ENCODE data around the gene SDK1.

SDK1 gene

DNA sequence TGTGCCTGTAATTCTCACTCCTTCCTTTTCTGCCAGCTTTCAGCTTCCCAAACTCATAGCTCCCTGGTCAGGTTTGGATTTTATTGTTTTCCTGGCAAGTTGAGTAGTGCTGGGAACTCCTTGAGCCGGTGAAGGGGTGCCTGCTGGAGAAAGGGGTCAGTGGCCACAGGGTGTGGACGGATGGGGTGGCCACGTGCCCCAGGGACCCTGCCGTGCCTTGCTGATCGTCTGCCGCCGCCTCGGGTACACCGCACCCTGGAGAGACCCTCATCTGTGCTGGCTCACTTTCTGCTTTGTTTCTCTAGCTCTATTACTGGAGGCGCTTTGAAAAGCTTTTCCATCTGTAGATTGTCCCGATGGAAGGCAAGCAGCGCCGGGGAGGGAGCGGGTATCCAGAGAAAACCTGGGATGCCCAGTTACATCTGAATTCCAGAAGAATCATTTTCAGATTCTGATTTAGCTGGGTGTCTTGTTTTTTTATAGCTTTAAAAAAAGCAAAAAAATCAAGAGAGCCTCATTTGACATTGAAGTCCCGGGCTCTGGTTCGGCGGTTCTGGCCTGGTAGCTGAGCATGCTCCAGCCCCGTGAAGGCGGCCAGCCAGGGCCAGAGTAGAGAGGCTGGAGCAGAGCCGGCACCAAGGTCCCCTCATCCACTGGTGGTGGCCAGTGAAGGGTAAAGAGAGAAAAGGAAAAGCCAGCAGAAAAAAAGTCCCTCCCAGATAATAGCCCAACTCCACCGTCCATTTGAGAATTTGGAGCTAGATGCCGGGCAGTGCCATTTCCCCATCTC lies 870.1 kb downstream of the SDK1 start:
- no peak for DNase-seq

DNA sequence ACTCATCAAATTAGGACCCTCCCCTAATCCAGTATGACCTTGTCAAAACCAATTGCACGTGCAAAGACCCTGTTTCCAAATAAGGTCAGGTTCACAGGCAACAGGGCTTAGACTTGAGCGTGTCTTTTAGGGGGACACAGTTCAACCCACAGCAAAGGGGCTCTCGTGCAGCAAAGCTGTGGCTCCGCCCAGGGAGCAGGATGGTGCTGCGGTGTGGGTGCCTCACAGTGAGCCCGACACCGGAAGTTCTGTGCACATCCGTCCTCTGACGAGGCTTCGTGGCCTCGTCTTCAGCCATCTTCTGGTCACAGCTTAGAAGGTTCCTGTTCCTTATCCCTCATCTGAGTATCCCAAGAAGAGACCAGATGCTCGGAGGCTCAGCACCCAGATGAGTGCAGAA lies 871.8 kb downstream of the SDK1 start:
- DNase-seq, result no peak

DNA sequence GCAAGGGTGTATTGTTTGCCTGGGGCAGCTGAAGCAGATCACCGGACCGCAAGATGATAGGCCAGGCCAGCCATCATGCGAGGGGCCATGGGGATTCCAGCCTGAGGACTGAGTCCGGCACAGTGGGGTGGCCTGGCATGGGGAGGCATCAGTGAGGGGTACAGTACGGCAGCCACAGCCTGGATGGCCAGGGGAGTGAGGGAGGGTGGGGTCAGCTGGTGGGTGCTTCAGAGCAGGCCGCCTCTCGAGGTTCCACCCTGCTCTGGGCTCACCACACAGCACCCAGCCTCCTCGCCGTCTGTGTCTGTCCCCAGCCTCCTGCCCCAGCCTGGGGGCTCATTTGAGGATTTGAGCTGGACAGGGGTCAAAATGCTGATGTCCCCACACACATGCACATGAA lies 872.6 kb downstream of the SDK1 start:
- DNase-seq, result no peak

GRCh38 chr7:4174016-4174415 lies 873.0 kb downstream of the SDK1 start:
- DNase-seq, result no peak

- no peak for DNase-seq
These were observed 873.4 kb downstream of the SDK1 start for GRCh38 chr7:4174451-4174850.

GRCh38 chr7:4174884-4175283 lies 873.8 kb downstream of the SDK1 start:
- no peak for DNase-seq

- DNase-seq, result no peak
These were observed 874.4 kb downstream of the SDK1 start for GRCh38 chr7:4175346-4175973.

- no peak for DNase-seq
These were observed 875.9 kb downstream of the SDK1 start for GRCh38 chr7:4177001-4177400.

DNA sequence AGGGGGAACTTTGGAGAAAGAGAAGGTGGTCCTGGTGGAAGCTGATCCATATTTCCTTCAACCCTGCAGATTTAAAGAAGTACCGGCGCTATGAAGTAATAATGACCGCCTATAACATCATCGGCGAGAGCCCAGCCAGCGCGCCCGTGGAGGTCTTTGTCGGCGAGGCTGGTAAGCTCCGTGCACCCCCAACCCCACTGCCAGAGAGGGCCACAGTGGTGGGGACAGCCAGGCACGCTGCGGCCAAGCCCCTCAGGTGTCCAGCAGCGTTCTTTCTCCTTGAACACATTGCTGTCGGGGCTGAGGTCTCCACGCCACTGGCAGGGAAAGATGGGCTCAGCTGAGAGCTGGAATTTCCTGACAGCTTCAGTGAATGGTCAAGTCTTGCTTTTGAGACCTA lies 877.4 kb downstream of the SDK1 start:
- DNase-seq, result no peak

- no peak for DNase-seq
These were observed 878.0 kb downstream of the SDK1 start for GRCh38 chr7:4178916-4179687.

DNA sequence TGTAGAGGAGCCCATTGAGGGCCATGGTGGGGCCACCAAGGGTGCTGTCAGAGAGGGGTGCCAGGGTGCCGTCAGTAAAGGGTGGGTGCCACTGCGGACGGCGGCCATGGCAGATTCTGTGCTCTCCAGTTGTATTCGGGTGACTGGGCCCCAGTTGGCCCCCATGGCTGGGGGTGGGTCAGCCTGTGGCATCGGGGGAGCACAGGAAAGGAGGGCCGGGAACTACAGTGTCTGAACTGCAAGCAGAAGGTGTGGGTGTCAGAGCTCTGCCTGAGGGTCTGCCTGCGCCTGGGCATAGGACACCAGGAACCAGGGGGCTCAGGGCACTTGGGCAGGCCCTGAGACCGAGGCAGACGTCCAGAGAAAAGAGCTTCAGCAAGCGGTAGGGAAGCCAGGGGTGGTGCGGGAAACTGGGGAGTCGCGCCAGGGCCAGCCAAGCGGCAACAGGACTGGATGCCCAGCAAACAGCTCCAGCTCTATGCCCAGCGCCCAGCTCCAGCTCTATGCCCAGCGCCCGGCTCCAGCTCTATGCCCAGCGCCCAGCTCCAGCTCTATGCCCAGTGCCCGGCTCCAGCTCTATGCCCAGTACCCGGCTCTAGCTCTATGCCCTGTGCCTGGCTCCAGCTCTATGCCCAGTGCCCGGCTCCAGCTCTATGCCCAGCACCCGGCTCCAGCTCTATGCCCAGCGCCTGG lies 878.8 kb downstream of the SDK1 start:
- no peak for DNase-seq

- no peak for DNase-seq
These were observed 880.4 kb downstream of the SDK1 start for GRCh38 chr7:4181446-4181845.

GRCh38 chr7:4182605-4183300 lies 881.7 kb downstream of the SDK1 start:
- no peak for DNase-seq

- DNase-seq, result no peak
These were observed 883.6 kb downstream of the SDK1 start for GRCh38 chr7:4184653-4185052.

DNA sequence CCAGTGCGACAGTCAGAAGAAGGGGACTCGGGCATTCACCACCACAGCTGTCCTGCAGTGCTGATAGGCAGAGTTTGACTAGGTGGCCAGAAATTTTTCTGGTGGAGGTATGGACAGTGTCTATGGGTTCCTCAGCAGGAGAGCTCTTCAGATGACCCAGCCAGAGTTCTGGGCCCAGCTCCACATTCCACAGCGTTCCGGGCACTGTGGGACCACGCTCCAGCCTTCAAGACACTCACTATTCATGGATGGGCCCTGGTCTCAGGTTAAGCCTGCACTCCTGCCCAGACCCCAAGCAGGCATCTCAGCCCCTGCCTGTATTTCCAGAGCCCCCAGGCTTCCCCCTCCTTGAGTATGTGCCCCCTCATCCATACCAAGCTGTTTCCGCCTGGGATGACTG lies 884.1 kb downstream of the SDK1 start:
- no peak for DNase-seq

GRCh38 chr7:4185721-4186512 lies 884.9 kb downstream of the SDK1 start:
- DNase-seq, result no peak

- DNase-seq, result no peak
These were observed 885.4 kb downstream of the SDK1 start for GRCh38 chr7:4186513-4186780.

GRCh38 chr7:4188651-4189050 lies 887.6 kb downstream of the SDK1 start:
- no peak for DNase-seq

GRCh38 chr7:4189131-4189570 lies 888.1 kb downstream of the SDK1 start:
- no peak for DNase-seq

GRCh38 chr7:4190010-4190981 lies 889.2 kb downstream of the SDK1 start:
- DNase-seq, result no peak

DNA sequence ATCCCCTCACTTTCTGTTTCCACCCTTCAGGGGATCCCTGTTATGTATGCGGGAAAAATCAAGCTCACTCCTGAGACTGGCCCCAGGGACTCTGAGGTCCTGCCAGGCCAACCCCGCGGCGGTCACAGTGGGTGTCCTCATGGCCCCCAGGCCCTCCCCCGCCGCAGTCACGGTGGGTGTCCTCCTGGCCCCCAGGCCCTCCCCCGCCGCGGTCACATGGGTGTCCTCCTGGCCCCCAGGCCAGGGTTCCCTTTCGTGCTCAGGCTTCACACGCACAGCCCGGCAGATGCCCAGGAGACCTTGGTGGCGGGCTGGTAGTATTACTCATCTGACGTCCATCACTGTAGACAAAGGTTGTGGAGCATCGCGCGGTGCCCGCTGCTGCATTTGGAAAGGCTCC lies 890.0 kb downstream of the SDK1 start:
- DNase-seq, result no peak
